Stimulated activated CD4-positive, alpha-beta T cell treated with anti-CD3 and anti-CD28 coated beads, Interleukin-2, amount 100 ng/mL, for 4 hours (primary cell): ENCODE measurements around the gene ACMSD.

Source experiments
- DNase-seq: peaks from one replicate; pipeline ENCODE4 v3.0.0-alpha.2; 2020; ENCODE audit warnings: low read depth

ACMSD gene

GRCh38 chr2:134949981-134950708, 111.7 kb downstream of the ACMSD start:
- no peak for DNase-seq

GRCh38 chr2:134950886-134951285, 112.5 kb downstream of the ACMSD start:
- DNase-seq: no peak
